Heart left ventricle (tissue), 13 donors: ENCODE results near the gene DDX46.

Experiments used
- POLR2A ChIP-seq, 2 donors: fragments of 450-650 bp; IDR thresholded peaks; one replicate each; pipeline ENCODE4 v1.6.1; 2017; ENCODE audit warnings: antibody characterized with exemption in 2 of 2, mild to moderate bottlenecking in 2 of 2, moderate library complexity in 2 of 2
- TF ChIP-seq, protein P1 (sequence below), 12 donors: fragments of 200-600 bp; sonication (generic) in 4 of 12; IDR thresholded peaks; one replicate each; pipeline versions ENCODE4 v1.5.0 to v1.8.0; 2018 to 2022; ENCODE audit warnings: antibody characterized with exemption in 12 of 12, mild to moderate bottlenecking in 5 of 12
- donor health status: ischemic (EF 13 %, LVEDD 7.1; RV severe dilation, severe dysfunction).
- donor health status: DM: no; HTN: yes; CAD: no.
- donor health status: DM: no; HTN: no; CAD: no.
- donor health status: ischemic (EF 25% LVEDD 6.9; RV normal size, moderate dysfunction).
- donor health status: ischemic (EF 25% LVEDD 5.7; RV mildly dilated, moderate dysfunction).
- donor health status: ischemic (EF 35%, LVEDD 5.7; RV mildly dilated, moderate dysfunction).
- donor health status: nonischemic (EF 11% LVEDD 7.7; RV severe dilation, severe dysfunction).
- donor health status: DM: yes; HTN: yes; CAD: no.
- donor health status: PGD.
- donor health status: ischemic (EF 29% LVEDD 5.4; RV normal size, mild dysfunction).
- donor health status: nonischemic (EF 23%, LVEDD 6.1; RV moderate dilation, normal function).

DNA sequence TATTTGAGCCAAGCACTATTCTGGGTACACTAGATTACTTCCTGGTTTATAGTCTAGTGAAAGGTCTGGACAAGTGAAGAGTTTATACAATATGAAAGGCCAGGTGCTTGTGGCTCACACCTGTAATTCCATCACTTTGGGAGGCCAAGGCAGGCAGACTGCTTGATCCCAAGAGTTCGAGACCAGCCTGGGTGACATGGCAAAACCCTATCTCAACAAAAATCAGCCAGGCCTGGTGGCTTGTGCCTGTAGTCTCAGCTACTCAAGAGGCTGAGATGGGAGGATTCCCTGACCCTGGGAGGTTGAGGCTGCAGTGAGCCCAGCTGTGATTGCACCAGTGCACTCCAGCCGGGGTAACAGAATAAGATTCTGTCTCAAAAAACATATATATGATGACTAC, 106.1 kb downstream of the DDX46 start:
- TF ChIP-seq, protein P1, sequence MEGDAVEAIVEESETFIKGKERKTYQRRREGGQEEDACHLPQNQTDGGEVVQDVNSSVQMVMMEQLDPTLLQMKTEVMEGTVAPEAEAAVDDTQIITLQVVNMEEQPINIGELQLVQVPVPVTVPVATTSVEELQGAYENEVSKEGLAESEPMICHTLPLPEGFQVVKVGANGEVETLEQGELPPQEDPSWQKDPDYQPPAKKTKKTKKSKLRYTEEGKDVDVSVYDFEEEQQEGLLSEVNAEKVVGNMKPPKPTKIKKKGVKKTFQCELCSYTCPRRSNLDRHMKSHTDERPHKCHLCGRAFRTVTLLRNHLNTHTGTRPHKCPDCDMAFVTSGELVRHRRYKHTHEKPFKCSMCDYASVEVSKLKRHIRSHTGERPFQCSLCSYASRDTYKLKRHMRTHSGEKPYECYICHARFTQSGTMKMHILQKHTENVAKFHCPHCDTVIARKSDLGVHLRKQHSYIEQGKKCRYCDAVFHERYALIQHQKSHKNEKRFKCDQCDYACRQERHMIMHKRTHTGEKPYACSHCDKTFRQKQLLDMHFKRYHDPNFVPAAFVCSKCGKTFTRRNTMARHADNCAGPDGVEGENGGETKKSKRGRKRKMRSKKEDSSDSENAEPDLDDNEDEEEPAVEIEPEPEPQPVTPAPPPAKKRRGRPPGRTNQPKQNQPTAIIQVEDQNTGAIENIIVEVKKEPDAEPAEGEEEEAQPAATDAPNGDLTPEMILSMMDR (IDR thresholded peaks at IDR 0.05): no peak
- no peak for TF ChIP-seq POLR2A (IDR thresholded peaks at IDR 0.05)
